Panc1 (cell line): Measurements from ENCODE around the gene MTMR2.

Source experiments
- POLR2AphosphoS5 ChIP-seq: IDR thresholded peaks from 2 replicates; pipeline ENCODE4 v1.6.1; 2012; ENCODE audit warnings: mild to moderate bottlenecking, low read depth, low read length, moderate library complexity
- TF ChIP-seq, protein P1 (sequence below): fragments of 450-650 bp; IDR thresholded peaks from 2 replicates; pipeline ENCODE4 v1.5.1; 2017; ENCODE audit warnings: mild to moderate bottlenecking
- TF ChIP-seq, protein P2 (sequence below), 2 experiments: IDR thresholded peaks; 2 replicates each; pipeline ENCODE4 v1.6.1; 2011 to 2012; ENCODE audit warnings: low read depth in 2 of 2, control low read depth in 1 of 2, low read length in 1 of 2, mild to moderate bottlenecking in 1 of 2, moderate library complexity in 1 of 2; ENCODE audit not compliant: insufficient read depth in 1 of 2

DNA sequence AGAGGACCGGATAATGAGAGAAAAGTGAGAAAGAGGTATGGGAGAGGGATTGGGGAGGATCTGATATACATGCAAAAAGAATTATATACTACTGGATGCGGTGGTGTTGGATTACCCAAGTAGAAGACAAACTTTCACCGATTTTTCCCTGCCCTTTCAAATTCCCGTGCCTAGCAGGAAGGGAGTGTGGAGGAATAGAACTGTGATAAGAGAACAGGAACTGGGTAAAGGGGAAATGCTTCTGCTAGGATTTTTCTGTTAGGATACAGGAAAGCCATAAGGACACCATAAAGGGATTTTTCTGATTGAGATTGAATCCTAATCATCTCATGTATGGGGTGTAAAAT is 480 bp upstream of the MTMR2 start:
- TF ChIP-seq, protein P1, sequence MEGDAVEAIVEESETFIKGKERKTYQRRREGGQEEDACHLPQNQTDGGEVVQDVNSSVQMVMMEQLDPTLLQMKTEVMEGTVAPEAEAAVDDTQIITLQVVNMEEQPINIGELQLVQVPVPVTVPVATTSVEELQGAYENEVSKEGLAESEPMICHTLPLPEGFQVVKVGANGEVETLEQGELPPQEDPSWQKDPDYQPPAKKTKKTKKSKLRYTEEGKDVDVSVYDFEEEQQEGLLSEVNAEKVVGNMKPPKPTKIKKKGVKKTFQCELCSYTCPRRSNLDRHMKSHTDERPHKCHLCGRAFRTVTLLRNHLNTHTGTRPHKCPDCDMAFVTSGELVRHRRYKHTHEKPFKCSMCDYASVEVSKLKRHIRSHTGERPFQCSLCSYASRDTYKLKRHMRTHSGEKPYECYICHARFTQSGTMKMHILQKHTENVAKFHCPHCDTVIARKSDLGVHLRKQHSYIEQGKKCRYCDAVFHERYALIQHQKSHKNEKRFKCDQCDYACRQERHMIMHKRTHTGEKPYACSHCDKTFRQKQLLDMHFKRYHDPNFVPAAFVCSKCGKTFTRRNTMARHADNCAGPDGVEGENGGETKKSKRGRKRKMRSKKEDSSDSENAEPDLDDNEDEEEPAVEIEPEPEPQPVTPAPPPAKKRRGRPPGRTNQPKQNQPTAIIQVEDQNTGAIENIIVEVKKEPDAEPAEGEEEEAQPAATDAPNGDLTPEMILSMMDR = no peak
- TF ChIP-seq POLR2AphosphoS5 = no peak
- TF ChIP-seq, protein P2, sequence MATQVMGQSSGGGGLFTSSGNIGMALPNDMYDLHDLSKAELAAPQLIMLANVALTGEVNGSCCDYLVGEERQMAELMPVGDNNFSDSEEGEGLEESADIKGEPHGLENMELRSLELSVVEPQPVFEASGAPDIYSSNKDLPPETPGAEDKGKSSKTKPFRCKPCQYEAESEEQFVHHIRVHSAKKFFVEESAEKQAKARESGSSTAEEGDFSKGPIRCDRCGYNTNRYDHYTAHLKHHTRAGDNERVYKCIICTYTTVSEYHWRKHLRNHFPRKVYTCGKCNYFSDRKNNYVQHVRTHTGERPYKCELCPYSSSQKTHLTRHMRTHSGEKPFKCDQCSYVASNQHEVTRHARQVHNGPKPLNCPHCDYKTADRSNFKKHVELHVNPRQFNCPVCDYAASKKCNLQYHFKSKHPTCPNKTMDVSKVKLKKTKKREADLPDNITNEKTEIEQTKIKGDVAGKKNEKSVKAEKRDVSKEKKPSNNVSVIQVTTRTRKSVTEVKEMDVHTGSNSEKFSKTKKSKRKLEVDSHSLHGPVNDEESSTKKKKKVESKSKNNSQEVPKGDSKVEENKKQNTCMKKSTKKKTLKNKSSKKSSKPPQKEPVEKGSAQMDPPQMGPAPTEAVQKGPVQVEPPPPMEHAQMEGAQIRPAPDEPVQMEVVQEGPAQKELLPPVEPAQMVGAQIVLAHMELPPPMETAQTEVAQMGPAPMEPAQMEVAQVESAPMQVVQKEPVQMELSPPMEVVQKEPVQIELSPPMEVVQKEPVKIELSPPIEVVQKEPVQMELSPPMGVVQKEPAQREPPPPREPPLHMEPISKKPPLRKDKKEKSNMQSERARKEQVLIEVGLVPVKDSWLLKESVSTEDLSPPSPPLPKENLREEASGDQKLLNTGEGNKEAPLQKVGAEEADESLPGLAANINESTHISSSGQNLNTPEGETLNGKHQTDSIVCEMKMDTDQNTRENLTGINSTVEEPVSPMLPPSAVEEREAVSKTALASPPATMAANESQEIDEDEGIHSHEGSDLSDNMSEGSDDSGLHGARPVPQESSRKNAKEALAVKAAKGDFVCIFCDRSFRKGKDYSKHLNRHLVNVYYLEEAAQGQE (IDR thresholded peaks at IDR 0.05; ENCODE audit: insufficient read depth in 1 of 2, low read depth in 2 of 2, low read length in 1 of 2) = no peak; a peak in 1 of 4 replicates
